ENCODE results near the gene IGF2BP2.
"Not testable (repeated sequence)": the region's sequence is repeated elsewhere in the genome, so short reads cannot be mapped to it uniquely, and the experiment has no call there.

The IGF2BP2 gene

DNA sequence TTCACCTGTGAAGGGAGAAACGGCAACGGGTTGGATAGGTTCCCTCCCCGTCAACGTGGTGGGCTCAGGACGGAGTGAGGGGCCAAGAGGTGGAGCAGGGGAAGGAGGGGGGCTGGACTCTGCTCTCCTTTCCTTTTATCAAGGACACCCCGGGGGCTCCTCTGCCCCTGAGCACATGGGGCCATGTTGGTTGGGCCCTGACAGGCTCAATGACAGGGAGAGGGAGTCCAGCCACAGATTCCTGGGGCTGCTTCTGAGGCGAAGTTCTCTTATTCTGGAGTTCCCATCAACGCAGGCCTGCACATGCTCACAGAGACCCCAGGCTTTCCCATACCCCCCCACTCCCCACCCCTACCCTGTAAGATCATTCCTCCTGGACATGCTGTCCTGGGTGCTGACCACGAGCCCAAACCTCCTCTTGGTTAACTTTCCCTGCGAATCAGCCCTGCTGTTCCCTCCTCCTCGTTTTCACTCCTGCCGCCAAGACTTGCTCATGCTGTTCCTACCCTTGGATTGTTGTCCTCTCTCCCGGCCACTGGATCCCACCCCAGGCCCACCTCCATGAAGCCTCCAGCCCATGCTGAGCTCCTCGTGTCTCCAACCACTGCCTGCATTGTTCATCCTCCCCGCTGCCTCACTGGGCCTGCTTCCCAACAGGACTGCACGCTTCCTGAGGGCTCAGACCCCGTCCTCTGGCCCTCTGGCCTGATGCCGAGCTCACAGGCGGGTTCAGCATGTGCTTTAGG lies 177.5 kb downstream of the IGF2BP2 start:
- Histone ChIP-seq H3K9ac (ENCODE audit: low read length) (no peak overlapping the region), H3K79me1 (ENCODE audit: low read length) (no peaks in the 10 kb centered on the region), H3K79me2 (ENCODE audit: control insufficient read depth, insufficient read depth, low read length) (no peaks in the 10 kb centered on the region), H4K5ac (ENCODE audit: low read length) (no peak overlapping the region), H3K4me3 (ENCODE audit: low read length) (no peak overlapping the region), H2BK120ac (ENCODE audit: low read depth, low read length) (no peak overlapping the region), H4K8ac (ENCODE audit: low read depth, low read length) (no peak overlapping the region), H2AK5ac (ENCODE audit: low read length) (no peak overlapping the region), H2BK5ac (ENCODE audit: low read length) (no peak overlapping the region), H3K18ac (ENCODE audit: low read length) (no peak overlapping the region), H3K4me1 (ENCODE audit: control insufficient read depth, low read depth, low read length) (no peaks in the 10 kb centered on the region), H3K23ac (ENCODE audit: low read length) (no peak overlapping the region), H3K36me3 (ENCODE audit: control insufficient read depth, insufficient read depth, low read length) (peaks cover 17% of the 10 kb centered on the region), H3K4ac (ENCODE audit: low read depth, low read length) (no peak overlapping the region), H3K27me3 (ENCODE audit: insufficient read depth, low read length, poor library complexity) (no peaks in the 10 kb centered on the region), H3K56ac (ENCODE audit: low read length) (no peak overlapping the region), H3K4me2 (ENCODE audit: low read length) (no peak overlapping the region), H2BK15ac (replicated peaks; ENCODE audit: low read depth) (no peak overlapping the region), H3K27ac (ENCODE audit: low read depth, low read length) (peak overlapping the region; percentile 41)
- no CpG with 5 or more reads among the region's 19 CpGs for WGBS (ENCODE audit: extremely low coverage, insufficient coverage, low lambda C conversion rate)
- no peak for DNase-seq

DNA sequence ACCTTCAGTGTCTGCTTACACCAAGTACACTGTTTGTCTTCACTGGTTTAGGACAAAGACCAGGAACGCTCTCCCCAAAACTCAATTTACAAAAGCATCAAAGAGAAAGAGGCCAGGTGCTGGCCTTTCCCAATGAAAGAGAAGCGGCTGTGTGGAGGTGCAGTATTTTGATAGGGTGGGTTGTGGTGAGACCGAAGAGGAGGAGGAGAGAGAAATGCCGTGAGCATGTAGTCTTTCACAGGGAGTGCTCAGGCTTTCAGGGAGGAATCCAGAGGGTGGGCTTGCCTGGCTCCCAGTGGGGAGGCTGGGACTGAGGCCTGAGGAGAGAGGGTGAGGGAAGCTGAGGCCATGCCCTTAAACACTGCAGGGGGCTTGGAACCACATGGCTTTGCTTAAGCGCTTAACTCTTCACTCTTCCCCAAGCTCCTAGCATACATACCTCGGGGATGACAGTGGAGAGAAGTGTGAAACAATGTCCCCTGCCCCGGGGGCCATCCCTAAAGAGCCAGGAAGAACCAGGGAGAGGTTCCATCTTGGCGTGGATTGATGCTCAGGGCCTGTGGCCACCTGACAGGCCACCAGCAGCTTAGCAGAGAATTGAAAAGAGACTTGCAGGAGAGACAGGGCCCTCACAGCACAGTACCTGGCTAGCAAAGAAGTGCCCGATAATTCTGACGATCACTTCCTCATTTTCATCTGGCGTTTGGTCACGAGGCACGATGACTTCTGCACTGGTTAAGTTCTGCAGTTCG lies 178.3 kb downstream of the IGF2BP2 start:
- no peak overlapping the region for H4K8ac ChIP-seq (ENCODE audit: low read depth, low read length)
- H3K4me3 ChIP-seq (ENCODE audit: low read length) = no peak overlapping the region
- H2AK5ac ChIP-seq (ENCODE audit: low read length) = no peak overlapping the region
- H3K4ac ChIP-seq (ENCODE audit: low read depth, low read length) = no peak overlapping the region
- peak overlapping the region; percentile 41 for H3K27ac ChIP-seq (ENCODE audit: low read depth, low read length)
- H3K79me1 ChIP-seq (ENCODE audit: low read length) = no peaks in the 10 kb centered on the region
- H3K36me3 ChIP-seq (ENCODE audit: control insufficient read depth, insufficient read depth, low read length) = peaks cover 15% of the 10 kb centered on the region
- no peak overlapping the region for H2BK120ac ChIP-seq (ENCODE audit: low read depth, low read length)
- H3K4me2 ChIP-seq (ENCODE audit: low read length) = no peak overlapping the region
- no peak overlapping the region for H3K9ac ChIP-seq (ENCODE audit: low read length)
- H3K27me3 ChIP-seq (ENCODE audit: insufficient read depth, low read length, poor library complexity) = no peaks in the 10 kb centered on the region
- no peak overlapping the region for H2BK5ac ChIP-seq (ENCODE audit: low read length)
- no peak overlapping the region for H2BK15ac ChIP-seq (replicated peaks; ENCODE audit: low read depth)
- no peak overlapping the region for H3K23ac ChIP-seq (ENCODE audit: low read length)
- no peak overlapping the region for H3K18ac ChIP-seq (ENCODE audit: low read length)
- no peak overlapping the region for H4K5ac ChIP-seq (ENCODE audit: low read length)
- H3K79me2 ChIP-seq (ENCODE audit: control insufficient read depth, insufficient read depth, low read length) = no peaks in the 10 kb centered on the region
- peak overlapping the region; percentile 34 for H3K56ac ChIP-seq (ENCODE audit: low read length)
- no peaks in the 10 kb centered on the region for H3K4me1 ChIP-seq (ENCODE audit: control insufficient read depth, low read depth, low read length)
- DNase-seq = peak; percentile 75
- WGBS (ENCODE audit: extremely low coverage, insufficient coverage, low lambda C conversion rate) = no CpG with 5 or more reads among the region's 14 CpGs

DNA sequence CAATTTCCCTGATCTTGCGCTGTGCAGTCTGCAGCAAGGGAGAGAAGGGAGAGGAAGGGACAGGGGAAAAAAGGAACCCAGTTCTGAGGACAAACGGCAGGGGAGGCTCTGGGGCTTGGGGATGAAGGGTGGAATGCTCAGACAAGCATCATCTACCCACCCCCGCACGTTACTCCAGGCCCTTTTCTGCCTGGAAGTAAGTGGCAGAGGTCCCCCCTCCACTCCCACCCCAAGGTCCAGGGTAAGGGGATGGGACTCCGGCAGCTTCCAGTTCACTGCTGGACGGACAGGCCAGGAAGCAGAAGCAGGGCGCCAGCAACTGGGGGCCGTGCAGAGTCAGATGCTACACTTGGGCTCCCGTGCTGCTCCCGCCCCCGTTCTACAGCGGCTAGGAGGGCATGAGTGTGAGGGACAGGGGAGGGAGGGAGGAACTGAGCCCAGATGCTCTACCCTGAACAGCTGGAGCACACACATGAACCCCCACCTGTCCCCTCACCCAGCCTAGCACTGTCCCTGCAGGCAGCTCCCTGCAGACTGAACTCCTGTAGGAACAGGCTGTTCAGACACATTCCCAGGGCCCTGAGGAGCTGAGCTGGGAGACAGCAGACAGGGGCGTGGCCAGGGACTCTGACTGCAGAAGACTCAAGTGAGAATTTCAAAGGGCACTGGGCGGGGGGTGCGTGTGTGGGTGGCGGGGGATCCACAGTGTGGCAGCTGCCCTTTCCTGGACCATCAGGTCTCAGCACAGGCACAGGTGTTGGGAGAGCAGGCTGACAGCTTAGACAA lies 179.1 kb downstream of the IGF2BP2 start:
- no peaks in the 10 kb centered on the region for H3K27me3 ChIP-seq (ENCODE audit: insufficient read depth, low read length, poor library complexity)
- no peak overlapping the region for H3K18ac ChIP-seq (ENCODE audit: low read length)
- H3K79me1 ChIP-seq (ENCODE audit: low read length) = no peaks in the 10 kb centered on the region
- no peak overlapping the region for H4K5ac ChIP-seq (ENCODE audit: low read length)
- H3K4me2 ChIP-seq (ENCODE audit: low read length) = no peak overlapping the region
- H3K4me3 ChIP-seq (ENCODE audit: low read length) = no peak overlapping the region
- H3K27ac ChIP-seq (ENCODE audit: low read depth, low read length) = peak overlapping the region; percentile 39
- whole genome bisulfite sequencing (ENCODE audit: extremely low coverage, insufficient coverage, low lambda C conversion rate) = no CpG with 5 or more reads among the region's 16 CpGs
- H4K8ac ChIP-seq (ENCODE audit: low read depth, low read length) = no peak overlapping the region
- H3K23ac ChIP-seq (ENCODE audit: low read length) = no peak overlapping the region
- H3K4ac ChIP-seq (ENCODE audit: low read depth, low read length) = no peak overlapping the region
- H3K36me3 ChIP-seq (ENCODE audit: control insufficient read depth, insufficient read depth, low read length) = peaks cover 15% of the 10 kb centered on the region
- no peak overlapping the region for H3K9ac ChIP-seq (ENCODE audit: low read length)
- no peak overlapping the region for H2BK5ac ChIP-seq (ENCODE audit: low read length)
- no peak overlapping the region for H2BK15ac ChIP-seq (replicated peaks; ENCODE audit: low read depth)
- no peak overlapping the region for H2BK120ac ChIP-seq (ENCODE audit: low read depth, low read length)
- H2AK5ac ChIP-seq (ENCODE audit: low read length) = no peak overlapping the region
- H3K56ac ChIP-seq (ENCODE audit: low read length) = peak overlapping the region; percentile 34
- no peaks in the 10 kb centered on the region for H3K79me2 ChIP-seq (ENCODE audit: control insufficient read depth, insufficient read depth, low read length)
- peak; percentile 49 for DNase-seq
- no peaks in the 10 kb centered on the region for H3K4me1 ChIP-seq (ENCODE audit: control insufficient read depth, low read depth, low read length)

- H2BK120ac ChIP-seq (ENCODE audit: low read depth, low read length); H3K23ac ChIP-seq (ENCODE audit: low read length); H3K9ac ChIP-seq (ENCODE audit: low read length); H2BK15ac ChIP-seq (replicated peaks; ENCODE audit: low read depth); H3K18ac ChIP-seq (ENCODE audit: low read length); H3K56ac ChIP-seq (ENCODE audit: low read length); H4K8ac ChIP-seq (ENCODE audit: low read depth, low read length); H3K27me3 ChIP-seq (ENCODE audit: insufficient read depth, low read length, poor library complexity); H2AK5ac ChIP-seq (ENCODE audit: low read length); H4K5ac ChIP-seq (ENCODE audit: low read length); H3K4me2 ChIP-seq (ENCODE audit: low read length); H3K79me1 ChIP-seq (ENCODE audit: low read length); H3K4me3 ChIP-seq (ENCODE audit: low read length); DNase-seq; H3K4me1 ChIP-seq (ENCODE audit: control insufficient read depth, low read depth, low read length); H3K79me2 ChIP-seq (ENCODE audit: control insufficient read depth, insufficient read depth, low read length); H3K27ac ChIP-seq (ENCODE audit: low read depth, low read length); H2BK5ac ChIP-seq (ENCODE audit: low read length); H3K4ac ChIP-seq (ENCODE audit: low read depth, low read length): not testable (repeated sequence)
- WGBS (ENCODE audit: extremely low coverage, insufficient coverage, low lambda C conversion rate) = no CpG with 5 or more reads among the region's 17 CpGs
- peaks cover 15% of the 10 kb centered on the region for H3K36me3 ChIP-seq (ENCODE audit: control insufficient read depth, insufficient read depth, low read length)
Observed at GRCh38 chr3:185645191-185645590, 179.7 kb downstream of the IGF2BP2 start.

DNA sequence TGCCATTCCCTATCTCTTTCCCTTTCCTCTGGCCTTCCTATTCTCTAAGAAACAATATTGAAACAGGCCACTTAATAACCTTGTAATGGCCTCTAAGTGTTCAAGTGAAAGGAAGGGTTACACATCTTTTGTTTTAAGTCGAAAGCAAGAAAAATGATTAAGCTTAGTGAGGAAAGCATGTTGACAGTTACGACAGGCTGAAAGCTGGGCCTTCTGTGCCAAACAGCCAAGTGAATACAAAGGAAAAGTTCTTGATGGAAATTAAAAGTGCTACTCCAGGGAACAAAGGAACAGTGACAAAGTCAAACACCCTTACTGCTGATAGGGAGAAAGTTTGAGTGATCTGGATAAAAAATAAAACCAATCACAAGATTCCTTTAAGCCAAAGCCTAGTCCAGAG lies 184.5 kb downstream of the IGF2BP2 start:
- DNase-seq = no peak
- H4K5ac ChIP-seq (ENCODE audit: low read length) = no peak overlapping the region
- H3K79me1 ChIP-seq (ENCODE audit: low read length) = no peaks in the 10 kb centered on the region
- no peak overlapping the region for H3K9ac ChIP-seq (ENCODE audit: low read length)
- no peak overlapping the region for H3K23ac ChIP-seq (ENCODE audit: low read length)
- no peak overlapping the region for H2BK15ac ChIP-seq (replicated peaks; ENCODE audit: low read depth)
- no peak overlapping the region for H4K8ac ChIP-seq (ENCODE audit: low read depth, low read length)
- H3K4ac ChIP-seq (ENCODE audit: low read depth, low read length) = no peak overlapping the region
- no peaks in the 10 kb centered on the region for H3K79me2 ChIP-seq (ENCODE audit: control insufficient read depth, insufficient read depth, low read length)
- H3K27me3 ChIP-seq (ENCODE audit: insufficient read depth, low read length, poor library complexity) = no peaks in the 10 kb centered on the region
- no CpG with 5 or more reads among the region's 2 CpGs for whole genome bisulfite sequencing (ENCODE audit: extremely low coverage, insufficient coverage, low lambda C conversion rate)
- H3K18ac ChIP-seq (ENCODE audit: low read length) = no peak overlapping the region
- no peak overlapping the region for H2BK5ac ChIP-seq (ENCODE audit: low read length)
- H3K4me1 ChIP-seq (ENCODE audit: control insufficient read depth, low read depth, low read length) = no peaks in the 10 kb centered on the region
- H3K4me3 ChIP-seq (ENCODE audit: low read length) = no peak overlapping the region
- H3K36me3 ChIP-seq (ENCODE audit: control insufficient read depth, insufficient read depth, low read length) = no peaks in the 10 kb centered on the region
- no peak overlapping the region for H3K4me2 ChIP-seq (ENCODE audit: low read length)
- no peak overlapping the region for H3K56ac ChIP-seq (ENCODE audit: low read length)
- no peak overlapping the region for H3K27ac ChIP-seq (ENCODE audit: low read depth, low read length)
- no peak overlapping the region for H2AK5ac ChIP-seq (ENCODE audit: low read length)
- no peak overlapping the region for H2BK120ac ChIP-seq (ENCODE audit: low read depth, low read length)
